Measurements from ENCODE around the gene PPL.

DNA sequence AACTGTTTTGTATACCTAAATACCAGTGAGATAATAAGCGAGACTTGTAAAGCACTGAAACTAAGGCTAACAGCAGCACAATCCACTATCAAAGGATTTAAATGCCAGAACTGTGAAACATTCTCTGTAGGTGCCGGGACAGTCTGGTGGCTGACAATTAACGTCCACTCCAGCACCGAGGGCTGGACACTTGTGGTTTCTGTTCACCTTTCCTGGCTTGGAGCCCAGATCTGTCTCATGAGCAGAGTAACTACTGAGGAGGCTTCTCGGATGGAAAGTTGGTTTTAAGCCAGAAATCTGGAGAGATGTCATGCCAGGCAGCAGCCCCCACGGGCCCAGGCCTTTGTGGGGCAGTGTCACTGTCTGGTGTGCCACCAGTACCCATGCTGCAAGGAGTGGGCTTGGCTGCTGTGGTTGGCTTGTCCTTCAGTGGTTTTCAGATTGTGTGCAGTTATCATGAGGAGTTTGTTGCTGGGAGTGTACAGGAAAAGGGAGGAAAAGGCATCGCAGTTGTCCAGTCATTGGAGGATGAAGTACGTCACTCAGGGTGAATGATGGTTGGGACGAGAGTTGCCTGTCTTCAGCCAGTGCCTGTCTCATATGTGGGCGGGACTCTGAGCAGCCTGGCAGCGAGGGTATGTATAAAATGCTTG is 54.2 kb downstream of the PPL start:
- TF ChIP-seq, protein P1, sequence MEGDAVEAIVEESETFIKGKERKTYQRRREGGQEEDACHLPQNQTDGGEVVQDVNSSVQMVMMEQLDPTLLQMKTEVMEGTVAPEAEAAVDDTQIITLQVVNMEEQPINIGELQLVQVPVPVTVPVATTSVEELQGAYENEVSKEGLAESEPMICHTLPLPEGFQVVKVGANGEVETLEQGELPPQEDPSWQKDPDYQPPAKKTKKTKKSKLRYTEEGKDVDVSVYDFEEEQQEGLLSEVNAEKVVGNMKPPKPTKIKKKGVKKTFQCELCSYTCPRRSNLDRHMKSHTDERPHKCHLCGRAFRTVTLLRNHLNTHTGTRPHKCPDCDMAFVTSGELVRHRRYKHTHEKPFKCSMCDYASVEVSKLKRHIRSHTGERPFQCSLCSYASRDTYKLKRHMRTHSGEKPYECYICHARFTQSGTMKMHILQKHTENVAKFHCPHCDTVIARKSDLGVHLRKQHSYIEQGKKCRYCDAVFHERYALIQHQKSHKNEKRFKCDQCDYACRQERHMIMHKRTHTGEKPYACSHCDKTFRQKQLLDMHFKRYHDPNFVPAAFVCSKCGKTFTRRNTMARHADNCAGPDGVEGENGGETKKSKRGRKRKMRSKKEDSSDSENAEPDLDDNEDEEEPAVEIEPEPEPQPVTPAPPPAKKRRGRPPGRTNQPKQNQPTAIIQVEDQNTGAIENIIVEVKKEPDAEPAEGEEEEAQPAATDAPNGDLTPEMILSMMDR (IDR thresholded peaks at IDR 0.05), result no peak
- TF ChIP-seq POLR2A (IDR thresholded peaks at IDR 0.05), result no peak

All from right lobe of liver (tissue), 4 donors.